Measurements from ENCODE around the gene CHCHD2.

DNA sequence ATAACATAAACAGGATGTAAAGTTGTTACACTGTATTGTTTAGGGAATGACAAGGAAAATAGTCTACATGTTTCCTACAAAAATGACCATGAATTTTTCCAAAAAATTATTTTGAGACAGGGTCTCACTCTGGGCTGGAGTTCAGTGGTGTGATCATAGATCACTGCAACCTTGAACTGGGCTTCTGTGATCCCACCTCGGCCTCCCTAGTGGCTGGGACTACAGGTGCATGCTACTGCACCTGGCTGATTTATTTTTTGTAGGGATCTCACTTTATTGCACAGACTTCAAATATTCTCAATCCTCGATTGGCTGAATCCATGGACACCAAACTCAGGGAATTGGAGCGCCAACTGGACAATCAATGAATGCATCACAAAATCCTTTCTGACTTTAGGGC lies 6.6 kb downstream of the CHCHD2 start:
- TF ChIP-seq POLR2AphosphoS5 (IDR thresholded peaks at IDR 0.05; ENCODE audit: low read depth, low read length) (no peak), TAF1 (IDR thresholded peaks at IDR 0.05; ENCODE audit: low read depth, low read length) (no peak), POLR2A (IDR thresholded peaks at IDR 0.05; ENCODE audit: low read depth, low read length) (no peak), PAX5 (IDR thresholded peaks at IDR 0.05; ENCODE audit: insufficient read depth, low read length, severe bottlenecking) (no peak)
